ENCODE results near the gene CEACAM7. TPM values are rescaled to one million over a fixed set of nuclear protein-coding genes. Genes with fewer than 3 reads are reported as not detected.

CEACAM7 gene
- total RNA-seq, 4 donors from 2014 or later, result 0.49 to 1.8 (median 0.51) TPM; not detected in 1

- Histone ChIP-seq H3K27ac (no peak overlapping the region), H3K36me3 (no peaks in the 10 kb centered on the region), H3K27me3 (no peaks in the 10 kb centered on the region), H3K4me1 (no peaks in the 10 kb centered on the region), H3K9me3 (no peaks in the 10 kb centered on the region), H3K4me3 (no peak overlapping the region)
- intact Hi-C loops (cut with DNase I; ENCODE audit: low total_unique reads), result no loop called here
- TF ChIP-seq CTCF (IDR thresholded peaks at IDR 0.05), result no peak
- DNase-seq, result no peak
Measured at GRCh38 chr19:41696402-41697197, 8.5 kb upstream of the CEACAM7 start.

GRCh38 chr19:41695745-41696144 lies 7.7 kb upstream of the CEACAM7 start:
- no peaks in the 10 kb centered on the region for H3K27me3 ChIP-seq
- no peaks in the 10 kb centered on the region for H3K4me1 ChIP-seq
- no peak for DNase-seq
- no peaks in the 10 kb centered on the region for H3K36me3 ChIP-seq
- no peak for TF ChIP-seq POLR2A (IDR thresholded peaks at IDR 0.05)
- no peak for TF ChIP-seq CTCF (IDR thresholded peaks at IDR 0.05)
- H3K27ac ChIP-seq, result no peak overlapping the region
- H3K9me3 ChIP-seq, result no peaks in the 10 kb centered on the region
- H3K4me3 ChIP-seq, result no peak overlapping the region
- intact Hi-C loops (cut with DNase I; ENCODE audit: low total_unique reads), result no loop called here

- Histone ChIP-seq H3K4me3 (no peak overlapping the region), H3K36me3 (no peaks in the 10 kb centered on the region), H3K9me3 (no peaks in the 10 kb centered on the region), H3K27ac (no peak overlapping the region), H3K4me1 (no peaks in the 10 kb centered on the region), H3K27me3 (no peaks in the 10 kb centered on the region)
- no peak for DNase-seq
- TF ChIP-seq POLR2A (IDR thresholded peaks at IDR 0.05) (no peak), CTCF (IDR thresholded peaks at IDR 0.05) (no peak)
- intact Hi-C loops (cut with DNase I; ENCODE audit: low total_unique reads), result no loop called here
Measured at GRCh38 chr19:41694831-41695635, 7.0 kb upstream of the CEACAM7 start.

- H3K27me3 ChIP-seq, result no peaks in the 10 kb centered on the region
- H3K36me3 ChIP-seq, result no peaks in the 10 kb centered on the region
- DNase-seq, result no peak
- H3K27ac ChIP-seq, result no peak overlapping the region
- no peaks in the 10 kb centered on the region for H3K9me3 ChIP-seq
- no peak overlapping the region for H3K4me3 ChIP-seq
- intact Hi-C loops (cut with DNase I; ENCODE audit: low total_unique reads), result no loop called here
- no peak for TF ChIP-seq POLR2A (IDR thresholded peaks at IDR 0.05)
- no peak for TF ChIP-seq CTCF (IDR thresholded peaks at IDR 0.05)
- H3K4me1 ChIP-seq, result no peaks in the 10 kb centered on the region
Measured at GRCh38 chr19:41694196-41694595, 6.1 kb upstream of the CEACAM7 start.
